Hindlimb muscle (tissue), 1 donor: Measurements from ENCODE around the gene MAPK1. TPM values are rescaled to one million over a fixed set of nuclear protein-coding genes. Genes with fewer than 3 reads are reported as not detected.
"Not testable (repeated sequence)": the region's sequence is repeated elsewhere in the genome, so short reads cannot be mapped to it uniquely, and the experiment has no call there.

Experiments used
- DNase-seq: peaks from one replicate; pipeline ENCODE4 v3.0.0-alpha.2; 2013
- polyA plus RNA-seq: library from polyadenylated mRNA; unstranded; fragments of 120-200 nt; gene quantifications from one replicate; pipeline ENCODE4 v1.2.1, GENCODE V29; 2013; ENCODE audit not compliant: insufficient read length

MAPK1 gene
- polyA plus RNA-seq, 1 donor: 126 TPM

DNA sequence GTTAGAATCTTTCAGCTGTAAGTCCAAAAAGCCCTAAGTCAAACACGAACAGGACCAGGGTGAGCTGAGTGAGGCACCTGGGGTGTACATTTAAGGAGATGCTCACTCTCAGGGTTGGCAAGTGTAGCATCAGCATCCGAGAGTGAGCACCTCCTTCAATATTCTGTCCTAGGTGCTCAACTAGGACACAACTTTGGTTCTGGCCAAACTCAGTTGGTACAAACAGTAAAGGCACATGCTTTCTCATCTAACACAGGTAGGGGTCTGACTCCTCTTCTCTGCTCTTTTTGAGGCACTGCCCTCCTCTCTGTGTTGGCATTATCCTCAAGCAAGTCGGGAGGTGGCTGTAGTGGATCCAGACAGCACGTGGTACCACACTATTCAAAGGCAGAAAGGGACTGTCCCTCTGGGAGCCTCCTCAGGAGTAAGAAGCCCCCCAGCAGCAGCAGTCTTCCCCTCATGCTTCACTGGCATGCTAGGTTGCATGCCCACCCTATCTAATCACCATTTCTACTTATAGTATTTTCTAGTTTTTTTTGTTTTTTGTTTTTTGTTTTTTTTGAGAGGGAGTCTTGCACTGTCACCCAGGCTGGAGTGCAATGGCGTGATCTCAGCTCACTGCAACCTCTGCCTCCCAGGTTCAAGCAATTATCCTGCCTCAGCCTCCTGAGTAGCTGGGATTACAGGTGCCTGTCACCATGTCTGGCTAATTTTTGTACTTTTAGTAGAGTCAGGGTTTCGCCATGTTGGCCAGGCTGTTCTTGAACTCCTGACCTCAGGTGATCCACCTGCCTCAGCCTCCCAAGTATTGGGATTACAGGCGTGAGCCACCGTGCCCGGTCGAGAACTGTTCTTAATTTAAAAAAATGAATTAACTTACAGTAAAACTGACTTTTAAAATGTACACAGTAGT is 14.7 kb upstream of the MAPK1 start:
- DNase-seq: no peak

DNA sequence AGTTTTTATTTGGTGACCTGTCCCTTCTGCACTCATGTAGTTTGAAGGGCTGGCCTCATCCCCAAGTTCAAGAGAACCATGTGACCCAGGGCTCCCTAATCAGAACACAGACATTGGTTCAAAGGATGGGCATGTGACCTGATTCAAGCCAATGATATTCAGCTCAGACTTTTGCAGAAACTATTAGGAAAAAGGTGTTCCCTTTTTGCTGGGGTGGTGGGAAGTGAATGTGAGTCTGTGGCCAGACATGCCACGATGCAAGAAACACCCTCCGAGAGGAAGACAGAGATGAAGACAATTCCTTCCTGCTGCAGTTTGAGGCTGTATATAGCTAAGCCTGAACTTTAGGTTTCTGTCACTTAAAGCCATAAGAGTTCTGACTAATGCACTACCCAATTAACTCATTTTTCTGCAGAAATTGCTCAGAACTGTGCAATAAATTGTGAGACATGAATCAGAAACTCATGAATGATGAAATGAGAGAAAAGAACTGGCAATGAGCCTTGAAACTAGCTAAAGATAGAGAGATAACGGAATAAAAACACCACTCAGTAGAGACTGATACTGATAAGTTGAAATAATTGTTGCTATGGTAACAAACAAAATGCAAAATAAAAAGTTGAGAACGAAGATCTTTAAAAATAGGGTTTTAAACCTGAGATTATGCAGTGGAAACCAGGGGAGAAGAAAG is 9.2 kb upstream of the MAPK1 start:
- no peak for DNase-seq

DNA sequence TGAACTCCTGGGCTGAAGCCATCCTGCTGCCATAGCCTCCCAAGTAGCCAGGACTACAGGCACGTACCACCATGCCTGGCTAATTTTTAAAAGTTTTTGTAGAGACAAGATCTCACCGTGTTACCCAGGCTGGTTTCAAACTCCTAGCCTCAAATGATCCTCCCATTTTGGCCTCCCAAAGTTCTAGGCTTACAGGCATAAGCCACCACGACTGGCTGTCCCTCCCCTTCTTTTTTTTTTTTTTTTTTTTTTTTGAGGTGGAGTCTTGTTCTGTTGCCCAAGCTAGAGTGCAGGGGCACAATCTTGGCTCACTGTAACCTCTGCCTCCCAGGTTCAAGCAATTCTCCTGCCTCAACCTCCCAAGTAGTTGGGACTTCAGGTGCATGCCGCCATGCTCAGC is 7.5 kb upstream of the MAPK1 start:
- DNase-seq: not testable (repeated sequence)

DNA sequence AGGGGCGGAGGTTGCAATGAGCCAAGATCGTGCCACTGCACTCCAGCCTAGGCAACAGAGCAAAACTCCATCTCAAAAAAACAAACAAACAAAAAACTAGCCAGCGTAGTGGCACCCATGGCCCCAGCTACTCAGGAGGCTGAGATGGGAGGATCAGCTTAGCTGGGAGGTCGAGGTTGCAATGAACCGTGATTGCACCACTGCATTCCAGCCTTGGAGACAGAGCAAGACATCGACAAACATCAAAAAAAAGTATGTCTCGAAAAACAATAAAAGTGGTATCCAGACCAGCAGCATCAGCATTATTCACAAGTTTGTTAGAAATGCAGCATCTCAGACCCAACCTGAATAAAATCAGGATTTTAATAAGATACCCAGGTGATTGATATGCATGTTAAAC is 6.2 kb upstream of the MAPK1 start:
- DNase-seq: no peak

DNA sequence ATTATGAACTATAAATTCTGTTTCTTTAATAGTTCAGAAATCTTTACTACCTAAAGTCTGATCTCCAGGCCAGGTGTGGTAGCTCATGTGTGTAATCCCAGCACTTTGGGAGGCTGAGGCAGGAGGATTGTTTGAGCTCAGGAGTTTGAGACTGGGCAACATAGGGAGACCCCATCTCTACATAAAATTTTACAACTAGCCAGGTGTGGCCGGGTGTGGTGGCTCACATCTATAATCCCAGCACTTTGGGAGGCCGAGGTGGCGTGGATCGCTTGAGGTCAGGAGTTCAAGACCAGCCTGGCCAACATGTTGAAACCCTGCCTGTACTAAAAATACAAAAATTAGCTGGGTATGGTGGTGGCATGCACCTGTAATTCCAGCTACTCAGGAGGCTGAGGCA is 5.3 kb upstream of the MAPK1 start:
- DNase-seq: not testable (repeated sequence)

DNA sequence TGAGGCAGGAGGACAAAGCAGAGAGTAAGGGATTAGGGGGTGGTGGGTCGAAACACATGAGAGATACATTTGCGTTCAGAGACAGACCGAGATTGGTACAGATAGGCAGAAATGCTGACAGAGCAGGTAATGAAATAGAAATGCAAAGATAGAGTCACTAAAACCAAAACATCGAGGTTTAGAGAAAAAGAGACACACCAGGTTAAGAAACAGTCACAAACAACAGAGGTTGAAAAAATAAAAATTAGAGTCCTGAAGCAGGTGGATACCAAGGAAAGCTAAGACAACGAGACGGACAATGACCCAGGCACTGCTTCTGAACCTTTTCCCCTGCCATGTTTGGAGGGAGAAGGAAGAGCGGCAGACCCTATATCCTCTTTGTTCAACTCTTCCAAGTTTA is 1.2 kb upstream of the MAPK1 start:
- no peak for DNase-seq

DNA sequence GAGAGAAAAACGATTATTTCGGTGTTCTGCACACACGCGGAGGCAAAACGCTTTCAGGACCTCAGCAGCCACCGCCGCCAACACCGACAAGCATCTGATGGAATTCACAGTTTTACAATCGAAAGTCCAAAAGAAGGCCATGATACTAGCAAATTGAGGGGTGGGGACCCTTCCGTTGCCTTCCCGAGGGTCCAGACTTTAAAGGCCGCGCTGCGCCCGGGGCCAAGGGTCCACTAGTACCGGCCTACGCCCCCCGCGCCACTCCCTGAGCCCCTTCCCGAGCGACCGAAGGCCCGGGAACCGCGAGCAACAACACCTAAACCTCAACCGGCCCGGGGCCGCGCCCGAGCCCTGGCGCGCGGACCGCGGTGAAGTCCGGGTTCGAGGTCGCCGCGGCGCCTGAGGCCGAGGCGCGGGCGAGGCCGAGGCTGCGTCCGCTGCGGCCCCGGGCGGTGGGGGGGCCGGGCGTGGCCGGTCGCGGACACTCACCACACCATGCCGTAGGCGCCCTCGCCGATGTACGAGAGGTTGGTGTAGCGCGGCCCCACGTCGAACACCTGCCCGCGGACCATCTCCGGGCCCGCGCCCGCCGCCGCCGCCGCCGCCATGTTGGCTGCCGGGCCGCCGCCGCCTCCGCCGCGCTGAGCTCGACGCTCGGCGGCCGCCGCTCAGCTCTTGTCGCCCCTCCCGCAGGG is 465 bp downstream of the MAPK1 start:
- peak; percentile 35 for DNase-seq

DNA sequence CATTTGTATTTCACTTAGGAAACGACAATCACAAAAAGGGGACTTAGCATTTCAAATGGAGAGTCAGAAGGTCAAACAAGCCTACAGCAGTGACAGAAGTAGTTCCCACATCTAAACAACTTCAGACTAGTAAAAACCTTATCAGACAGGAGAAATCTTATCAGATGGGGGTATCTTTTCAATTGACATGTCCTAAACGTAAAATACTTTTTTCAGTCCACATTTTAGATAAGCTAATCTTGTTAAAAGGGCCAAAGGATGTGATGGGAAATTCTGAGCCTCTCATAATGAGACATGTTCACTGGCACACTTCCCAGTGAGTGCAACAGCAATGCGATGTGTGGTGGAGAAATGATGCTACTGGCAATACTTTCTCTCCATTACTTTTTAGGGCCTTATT is 2.4 kb downstream of the MAPK1 start:
- DNase-seq: peak; percentile 56

DNA sequence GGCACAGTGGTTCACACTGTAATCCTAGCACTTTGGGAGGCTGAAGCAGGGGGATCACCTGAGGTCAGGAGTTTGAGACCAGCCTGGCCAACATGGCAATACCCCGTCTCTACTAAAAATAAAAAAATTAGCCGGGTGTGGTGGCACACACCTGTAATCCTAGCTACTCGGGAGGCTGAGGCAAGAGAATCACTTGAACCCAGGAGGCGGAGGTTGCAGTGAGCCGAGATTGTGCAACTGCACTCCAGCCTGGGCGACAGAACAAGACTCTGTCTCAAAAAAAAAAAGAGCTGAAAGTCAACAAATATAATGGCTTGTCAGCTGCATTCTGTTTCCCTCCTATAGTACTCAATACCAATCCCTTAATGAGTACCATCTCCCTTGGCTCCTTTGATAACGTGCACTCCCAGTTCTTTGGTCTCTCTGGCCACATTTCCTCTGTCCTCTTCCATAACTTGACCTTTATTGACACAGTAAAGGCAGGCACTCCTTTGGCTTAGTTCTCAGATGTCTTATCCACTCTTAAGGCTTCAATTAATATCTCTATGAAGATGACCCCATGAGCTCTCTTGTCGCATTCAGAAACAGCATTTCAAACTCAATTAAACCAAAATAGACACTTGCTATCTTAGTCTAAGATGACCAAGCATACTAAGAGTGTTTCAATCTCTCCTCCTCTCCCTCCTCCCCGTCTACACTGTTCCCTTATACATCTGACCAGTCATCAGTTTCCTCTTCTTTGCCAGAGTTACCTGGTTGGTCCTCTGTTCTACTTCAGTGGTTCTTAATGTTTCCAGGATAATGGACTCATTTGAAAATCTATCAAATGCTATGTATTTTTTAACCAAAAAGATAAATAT is 4.8 kb downstream of the MAPK1 start:
- no peak for DNase-seq

DNA sequence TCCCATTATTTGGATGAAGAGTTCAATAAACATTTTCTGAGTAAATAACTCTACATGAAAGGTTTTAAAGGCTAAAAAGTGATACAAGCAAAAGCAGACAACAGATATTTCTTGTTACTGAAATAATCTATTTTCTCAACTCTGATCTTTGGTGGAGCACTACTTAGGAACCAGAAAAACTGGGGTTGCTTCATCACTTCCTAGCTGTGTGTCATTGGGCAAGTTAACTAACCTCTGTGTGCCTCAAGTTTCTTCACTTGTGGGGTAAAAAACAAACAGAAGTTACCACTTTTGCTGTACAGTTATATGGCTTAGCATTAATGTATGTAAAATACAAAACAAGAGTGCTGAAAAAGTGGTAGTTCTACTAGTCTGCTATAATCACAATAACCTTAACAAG is 5.6 kb downstream of the MAPK1 start:
- no peak for DNase-seq

DNA sequence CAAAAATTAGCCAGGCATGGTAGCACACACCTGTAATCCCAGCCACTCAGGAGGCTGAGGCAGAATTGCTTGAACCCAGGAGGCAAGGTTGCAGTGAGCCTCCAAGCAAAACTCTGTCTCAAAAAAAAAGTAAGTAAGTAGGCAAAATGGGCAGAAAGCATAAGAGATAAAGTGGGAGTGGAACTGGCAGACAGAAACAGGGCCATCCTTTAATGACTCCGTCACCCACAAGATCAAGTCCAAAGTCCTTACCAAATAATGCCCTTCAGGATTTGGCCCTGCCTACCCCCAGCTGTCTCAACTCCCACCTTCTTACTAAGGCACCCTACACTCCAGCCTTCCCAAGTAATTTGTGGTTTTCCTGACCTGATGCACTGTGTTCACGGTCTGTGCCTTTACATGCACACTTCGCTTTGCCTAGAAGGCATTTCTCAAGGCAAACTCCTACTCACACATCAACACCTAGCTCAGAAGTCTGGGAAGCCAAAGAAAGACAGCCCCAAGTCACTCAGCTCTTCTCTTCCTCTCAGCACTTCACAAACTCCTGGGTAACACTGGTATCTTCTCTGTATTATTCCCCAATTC is 6.1 kb downstream of the MAPK1 start:
- no peak for DNase-seq

DNA sequence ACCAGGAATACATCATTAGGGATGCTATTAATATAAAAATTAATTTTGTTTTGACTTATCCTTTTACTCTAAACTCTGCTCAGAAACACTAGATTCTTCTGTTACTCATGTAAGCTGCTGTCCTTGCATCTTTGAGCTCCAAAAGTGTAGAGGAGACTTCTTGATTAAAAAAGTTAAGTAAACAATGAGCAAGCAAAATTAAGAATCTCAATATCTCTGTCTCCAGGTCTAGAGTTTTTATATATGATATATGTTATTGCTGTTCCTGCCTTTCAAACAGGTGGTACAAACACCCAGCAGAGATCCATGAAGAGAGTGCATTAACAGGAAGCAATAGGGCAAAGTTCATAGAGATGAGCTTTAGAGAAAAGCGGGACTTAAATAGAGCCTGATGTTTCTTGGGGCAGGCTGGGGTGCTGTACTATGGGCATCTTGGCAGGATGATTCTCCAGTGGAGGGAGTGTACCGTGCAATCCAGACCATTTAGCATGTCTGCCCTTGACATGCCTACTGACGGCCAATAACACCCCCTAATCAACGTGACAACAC is 6.9 kb downstream of the MAPK1 start:
- DNase-seq: no peak

DNA sequence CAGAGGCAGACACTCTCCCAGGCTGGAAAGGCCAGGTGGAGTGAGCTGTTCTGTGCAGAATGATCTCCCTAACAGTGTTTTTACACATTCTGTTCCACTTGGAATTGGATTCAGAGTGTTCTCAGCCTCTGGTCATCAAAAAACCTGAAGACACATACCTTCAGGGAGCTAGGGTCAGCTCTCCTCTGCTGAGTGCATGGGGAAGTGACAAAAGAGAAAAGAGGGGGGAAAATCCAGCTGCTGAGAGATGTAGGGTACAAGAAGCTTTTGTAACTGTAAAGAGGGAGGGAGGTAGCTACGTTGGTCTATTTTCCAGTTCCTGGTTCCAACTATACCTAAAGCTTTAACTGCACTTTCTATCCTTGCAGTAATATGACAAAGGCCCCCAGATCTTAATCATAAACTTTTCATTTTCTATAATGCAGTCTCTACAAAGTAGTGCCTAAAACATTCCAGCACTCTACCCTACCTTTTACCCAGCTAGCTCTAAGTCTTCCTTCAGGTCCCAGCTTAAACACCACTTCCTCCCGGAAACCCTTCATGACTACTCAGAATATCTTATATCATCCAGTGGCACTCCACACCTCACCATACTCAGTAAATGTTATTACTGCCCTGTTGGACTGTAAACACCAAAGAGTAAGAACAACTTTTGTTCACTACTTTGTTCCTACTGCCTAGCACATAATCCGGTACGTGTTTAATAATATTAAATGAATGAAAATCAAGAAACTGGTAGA is 9.2 kb downstream of the MAPK1 start:
- DNase-seq: no peak

DNA sequence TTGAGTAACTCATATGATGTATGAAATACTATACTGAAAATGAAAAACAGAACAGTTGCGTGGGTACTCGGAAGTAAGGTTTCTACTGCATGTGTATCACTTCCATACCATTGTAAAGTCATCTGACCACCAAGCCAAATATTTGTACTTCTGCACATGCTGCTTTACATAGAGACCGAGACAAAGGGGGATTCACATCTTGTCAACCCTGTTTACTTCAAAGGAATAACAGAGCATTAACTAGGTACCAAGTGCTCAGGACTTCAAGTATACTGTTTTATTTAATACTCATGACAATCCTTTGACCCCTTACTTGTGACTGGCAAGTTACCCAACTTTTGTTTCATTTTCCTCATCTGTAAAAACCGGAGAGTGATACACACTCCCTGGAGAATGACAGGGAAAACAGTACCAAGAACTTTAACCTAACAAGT is 9.9 kb downstream of the MAPK1 start:
- DNase-seq: no peak

DNA sequence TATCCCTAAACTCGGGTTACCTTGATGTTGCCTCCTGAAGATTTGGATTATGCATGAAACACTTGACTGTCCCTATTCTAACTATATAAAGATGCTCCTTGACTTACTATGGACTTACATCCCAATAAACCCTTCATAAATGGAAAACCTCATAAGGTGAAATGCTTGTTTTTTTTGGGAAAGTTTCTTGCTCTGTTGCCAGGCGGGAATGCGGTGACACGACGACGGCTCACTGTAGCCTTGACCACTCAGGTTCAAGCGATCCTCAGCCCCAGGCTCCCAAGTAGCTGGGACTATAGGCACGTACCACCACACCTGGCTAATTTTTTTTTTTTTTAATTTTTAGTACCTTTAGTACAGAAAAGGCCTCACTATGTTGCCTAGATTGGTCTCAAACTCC is 10.6 kb downstream of the MAPK1 start:
- DNase-seq: no peak

DNA sequence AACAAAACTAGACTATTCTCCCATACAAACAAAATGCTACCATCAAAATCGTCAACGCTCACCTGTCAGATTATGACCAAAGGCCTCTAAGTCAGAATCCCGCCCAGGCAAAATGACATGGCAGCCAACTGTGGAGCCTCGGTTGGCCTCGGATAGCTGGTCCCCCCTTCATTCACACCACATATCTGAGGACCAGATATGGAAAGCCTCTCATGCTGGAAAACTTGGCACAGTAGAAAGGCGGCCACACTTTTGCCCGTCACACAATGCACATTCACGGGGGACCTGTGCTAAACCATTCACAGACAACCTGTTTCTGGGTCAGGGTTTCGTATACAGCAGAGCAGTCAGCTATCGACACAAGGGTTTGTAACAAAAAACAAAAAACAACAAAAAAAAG is 11.2 kb downstream of the MAPK1 start:
- no peak for DNase-seq

DNA sequence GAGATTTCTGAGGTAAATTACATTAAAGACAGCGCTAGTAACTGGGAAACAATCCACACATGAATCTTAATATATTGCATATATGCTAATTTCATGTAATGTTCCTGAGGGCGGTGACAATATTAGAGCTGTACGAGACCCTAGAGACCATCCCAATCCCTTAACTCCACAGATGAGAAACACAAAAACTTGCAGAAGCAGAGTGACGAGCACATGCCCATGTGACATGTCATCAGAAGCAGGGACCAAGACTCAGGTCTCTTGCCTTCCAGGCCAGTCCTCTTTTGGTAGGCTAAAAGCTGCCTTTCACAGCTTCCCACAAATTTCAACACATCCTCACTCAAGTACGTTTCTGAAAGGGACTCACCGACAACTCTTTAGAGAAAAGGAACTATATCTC is 11.8 kb downstream of the MAPK1 start:
- DNase-seq: no peak

DNA sequence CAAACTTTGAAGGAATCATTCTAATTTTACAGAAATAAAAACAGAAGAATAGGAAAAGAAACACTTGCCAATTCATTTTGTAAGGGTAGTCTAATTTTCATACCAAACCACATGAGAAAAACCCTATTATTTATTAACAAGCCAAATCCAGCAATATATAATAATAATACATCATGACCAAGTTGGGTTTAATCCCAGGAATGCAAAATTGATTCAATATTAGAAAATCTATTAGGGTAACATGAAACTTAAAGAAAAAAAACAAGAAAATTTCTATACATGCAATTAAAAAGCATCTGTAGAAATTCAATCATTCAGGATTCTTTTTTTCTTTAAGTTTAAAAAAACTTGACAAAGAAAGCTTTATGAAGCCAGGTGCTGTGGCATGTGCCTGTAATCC is 16.8 kb downstream of the MAPK1 start:
- no peak for DNase-seq

DNA sequence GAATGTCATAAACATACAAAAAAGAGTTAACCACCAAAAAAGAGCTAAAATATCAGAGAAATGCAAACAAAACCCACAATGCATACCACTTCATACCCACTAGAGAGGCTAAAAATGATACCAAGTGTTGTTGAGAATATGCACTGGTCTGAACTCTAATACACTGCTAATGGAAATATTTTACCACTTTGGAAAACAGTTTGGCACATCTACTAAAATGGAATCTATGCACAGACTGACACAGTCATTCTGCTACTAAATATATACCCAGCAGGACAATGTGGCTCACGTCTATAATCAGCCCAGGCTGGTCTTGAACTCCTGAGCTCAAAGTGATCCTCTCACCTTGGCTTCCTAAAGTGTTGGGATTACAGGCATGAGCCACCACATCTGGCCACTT is 18.0 kb downstream of the MAPK1 start:
- DNase-seq: no peak

DNA sequence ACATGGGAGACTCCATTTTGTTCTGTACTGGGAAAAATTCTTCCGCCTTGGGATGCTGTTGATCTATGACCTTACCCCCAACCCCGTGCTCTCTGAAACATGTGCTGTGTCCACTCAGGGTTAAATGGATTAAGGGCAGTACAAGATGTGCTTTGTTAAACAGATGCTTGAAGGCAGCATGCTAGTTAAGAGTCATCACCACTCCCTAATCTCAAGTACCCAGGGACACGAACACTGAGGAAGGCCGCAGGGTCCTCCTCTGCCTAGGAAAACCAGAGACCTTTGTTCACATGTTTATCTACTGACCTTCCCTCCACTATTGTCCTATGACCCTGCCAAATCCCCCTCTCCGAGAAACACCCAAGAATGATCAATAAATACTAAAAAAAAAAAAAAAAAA is 19.4 kb downstream of the MAPK1 start:
- DNase-seq: not testable (repeated sequence)
